AG09319 (cell line): Measurements from ENCODE around the gene VPS13D.
A peak's percentile ranks its signal among the peaks of the same experiment; 100 is the strongest.

Experiments used
- DNase-seq: peaks from one replicate; pipeline ENCODE4 v3.0.0-alpha.2; 2010; ENCODE audit warnings: low read depth; ENCODE audit errors: extremely low read depth
- CTCF ChIP-seq: IDR thresholded peaks from 2 replicates; pipeline ENCODE4 v1.5.1; 2011; ENCODE audit warnings: low read depth, mild to moderate bottlenecking, inconsistent platforms, low read length, moderate library complexity

Gene VPS13D

GRCh38 chr1:12528021-12528852 is 298.4 kb downstream of the VPS13D start:
- TF ChIP-seq CTCF, result no peak
- DNase-seq, result peak; percentile 76

DNA sequence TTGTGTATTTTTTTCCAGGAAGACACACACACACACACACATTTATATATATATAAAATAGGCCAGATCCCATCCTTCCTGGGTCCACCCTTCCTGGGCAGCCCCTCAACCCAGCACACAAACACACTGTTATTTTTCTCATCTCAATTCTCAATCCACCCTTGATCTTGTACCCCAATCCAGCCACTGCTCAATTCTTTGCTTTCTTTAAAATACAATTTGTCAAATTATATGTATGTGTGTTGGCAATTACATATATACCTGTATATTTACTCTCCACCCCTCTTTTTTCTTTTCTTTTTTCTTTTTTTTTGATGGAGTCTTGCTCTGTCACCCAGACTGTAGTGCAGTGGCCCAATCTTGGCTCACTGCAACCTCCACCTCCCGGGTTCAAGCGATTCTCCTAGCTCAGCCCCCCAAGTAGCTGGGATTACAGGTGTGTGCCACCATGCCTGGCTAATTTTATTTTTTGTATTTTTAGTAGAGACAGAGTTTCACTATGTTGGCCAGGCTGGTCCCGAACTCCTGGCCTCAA is 299.9 kb downstream of the VPS13D start:
- TF ChIP-seq CTCF, result no peak

DNA sequence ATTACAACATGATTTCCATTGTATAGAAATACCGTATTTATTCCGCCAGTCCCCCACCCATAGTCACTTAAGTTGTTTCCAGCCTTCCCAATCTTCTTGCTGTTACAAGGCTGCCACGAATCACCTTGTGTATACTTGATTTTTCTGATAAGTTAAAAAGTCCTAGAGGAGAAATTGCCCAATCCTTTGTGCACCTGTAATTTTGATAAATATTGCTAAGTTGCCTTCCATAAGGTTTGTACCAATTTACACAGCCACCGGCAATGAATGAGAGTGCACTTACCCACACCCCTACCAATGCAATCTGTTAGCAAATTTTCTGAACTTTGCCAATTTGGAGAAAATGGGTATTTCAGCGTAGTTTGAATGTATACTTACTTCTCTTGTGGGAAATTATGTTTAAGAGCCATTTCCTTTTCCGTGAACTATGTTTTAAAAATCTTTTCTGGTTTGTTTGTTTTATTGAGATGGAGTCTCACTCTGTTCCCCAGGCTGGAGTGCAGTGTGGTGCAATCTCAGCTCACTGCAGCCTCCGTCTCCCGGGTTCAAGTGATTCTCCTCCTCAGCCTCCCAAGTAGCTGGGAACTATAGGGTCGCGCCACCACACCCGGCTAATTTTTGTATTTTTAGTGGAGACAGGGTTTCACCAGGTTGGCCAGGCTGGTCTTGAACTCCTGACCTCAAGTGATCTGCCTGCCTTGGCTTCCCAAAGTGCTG is 300.8 kb downstream of the VPS13D start:
- no peak for DNase-seq
- TF ChIP-seq CTCF, result no peak

More for the DNA sequence above, 299.9 kb downstream of the VPS13D start:
- DNase-seq, result no peak

DNA sequence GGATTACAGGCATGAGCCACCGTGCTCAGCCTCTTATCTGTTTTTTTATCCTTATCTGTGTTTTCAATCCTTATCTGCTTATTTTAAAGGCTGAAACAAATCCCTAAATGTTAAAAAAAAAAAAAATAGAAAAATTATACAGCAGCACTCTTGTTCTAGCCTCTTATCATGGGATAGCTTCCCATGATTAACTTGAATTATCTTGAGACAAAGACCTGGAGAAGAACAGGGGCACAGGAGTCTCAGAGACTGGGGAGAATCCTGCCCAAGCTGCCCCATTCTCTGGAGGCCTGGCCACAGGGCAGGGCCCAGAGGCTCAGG is 301.3 kb downstream of the VPS13D start:
- no peak for TF ChIP-seq CTCF

GRCh38 chr1:12532405-12533315 is 302.8 kb downstream of the VPS13D start:
- no peak for TF ChIP-seq CTCF
- DNase-seq, result no peak

More for the DNA sequence above, 301.3 kb downstream of the VPS13D start:
- no peak for DNase-seq

- DNase-seq, result no peak
- no peak for TF ChIP-seq CTCF
These were observed 306.3 kb downstream of the VPS13D start for GRCh38 chr1:12536023-12536639.
